RWPE2 (cell line): Measurements from ENCODE around the gene NUP210.

ENCODE experiments used
- ATAC-seq: fragments of 200-7000 bp; cut with Tn5 transposase; 3 replicates; pipeline ENCODE4 v1.9.1; 2021; ENCODE audit warnings: low read depth
- DNase-seq: peaks from one replicate; pipeline ENCODE4 v3.0.0-alpha.2; 2020; ENCODE audit warnings: low spot score
- H3K27ac ChIP-seq: fragments of 450-650 bp; 2 replicates; pipeline ENCODE4 v1.5.1; 2017; ENCODE audit warnings: mild to moderate bottlenecking; ENCODE audit not compliant: poor library complexity, severe bottlenecking
- H3K27me3 ChIP-seq: fragments of 250-450 bp; sonication (Bioruptor Pico); 2 replicates; pipeline ENCODE4 v1.5.1; 2021; ENCODE audit warnings: mild to moderate bottlenecking, moderate library complexity; ENCODE audit not compliant: insufficient read depth, poor library complexity, severe bottlenecking
- H3K36me3 ChIP-seq: fragments of 250-450 bp; sonication (Bioruptor Pico); 2 replicates; pipeline ENCODE4 v1.5.1; 2020; ENCODE audit warnings: low read depth, mild to moderate bottlenecking, moderate library complexity
- H3K4me1 ChIP-seq: fragments of 250-450 bp; sonication (Bioruptor Pico); 2 replicates; pipeline ENCODE4 v1.5.1; 2021; ENCODE audit warnings: mild to moderate bottlenecking, moderate library complexity; ENCODE audit not compliant: insufficient read depth, poor library complexity, severe bottlenecking
- H3K4me3 ChIP-seq: fragments of 250-450 bp; sonication (Bioruptor Pico); 2 replicates; pipeline ENCODE4 v1.5.1; 2021; ENCODE audit warnings: mild to moderate bottlenecking, moderate library complexity; ENCODE audit not compliant: severe bottlenecking
- H3K9me3 ChIP-seq: fragments of 250-450 bp; sonication (Bioruptor Pico); 2 replicates; pipeline ENCODE4 v1.5.1; 2021; ENCODE audit warnings: mild to moderate bottlenecking, moderate library complexity; ENCODE audit not compliant: severe bottlenecking
- CTCF ChIP-seq: fragments of 450-650 bp; IDR thresholded peaks from one replicate; pipeline ENCODE4 v1.5.1; 2017; ENCODE audit warnings: mild to moderate bottlenecking, moderate library complexity; ENCODE audit not compliant: poor library complexity, severe bottlenecking

The NUP210 gene

GRCh38 chr3:13346481-13347389 lies 73.4 kb downstream of the NUP210 start:
- DNase-seq (no peak), ATAC-seq (no peak)
- Histone ChIP-seq H3K4me3 (no peak overlapping the region), H3K27me3 (no peaks in the 10 kb centered on the region), H3K4me1 (no peaks in the 10 kb centered on the region), H3K36me3 (no peaks in the 10 kb centered on the region), H3K9me3 (peaks cover 3% of the 10 kb centered on the region), H3K27ac (no peak overlapping the region)
- TF ChIP-seq CTCF: no peak

- Histone ChIP-seq H3K4me1 (no peaks in the 10 kb centered on the region), H3K36me3 (no peaks in the 10 kb centered on the region), H3K4me3 (no peak overlapping the region), H3K9me3 (no peaks in the 10 kb centered on the region), H3K27me3 (no peaks in the 10 kb centered on the region), H3K27ac (no peak overlapping the region)
- no peak for TF ChIP-seq CTCF
- DNase-seq: no peak
- ATAC-seq: no peak
Measured at GRCh38 chr3:13345772-13346171, 74.3 kb downstream of the NUP210 start.

- H3K4me3 ChIP-seq: no peak overlapping the region
- no peak for TF ChIP-seq CTCF
- no peaks in the 10 kb centered on the region for H3K27me3 ChIP-seq
- no peak for DNase-seq
- no peaks in the 10 kb centered on the region for H3K36me3 ChIP-seq
- ATAC-seq: no peak
- H3K27ac ChIP-seq: no peak overlapping the region
- H3K9me3 ChIP-seq: no peaks in the 10 kb centered on the region
- no peaks in the 10 kb centered on the region for H3K4me1 ChIP-seq
Measured at GRCh38 chr3:13345284-13345683, 74.8 kb downstream of the NUP210 start.

GRCh38 chr3:13344663-13345062 lies 75.5 kb downstream of the NUP210 start:
- Histone ChIP-seq H3K27me3 (no peaks in the 10 kb centered on the region), H3K9me3 (no peaks in the 10 kb centered on the region), H3K4me1 (no peaks in the 10 kb centered on the region), H3K4me3 (no peak overlapping the region), H3K36me3 (no peaks in the 10 kb centered on the region), H3K27ac (no peak overlapping the region)
- TF ChIP-seq CTCF: no peak
- DNase-seq: no peak
- ATAC-seq: no peak

- H3K27ac ChIP-seq: no peak overlapping the region
- H3K27me3 ChIP-seq: no peaks in the 10 kb centered on the region
- ATAC-seq: no peak
- DNase-seq: no peak
- H3K36me3 ChIP-seq: no peaks in the 10 kb centered on the region
- no peaks in the 10 kb centered on the region for H3K9me3 ChIP-seq
- H3K4me1 ChIP-seq: no peaks in the 10 kb centered on the region
- H3K4me3 ChIP-seq: no peak overlapping the region
- TF ChIP-seq CTCF: no peak
Measured at GRCh38 chr3:13343601-13344000, 76.5 kb downstream of the NUP210 start.
